NB4 (cell line): Measurements from ENCODE around the gene FBXO27.

Experiments
- CTCF ChIP-seq: IDR thresholded peaks from one replicate; pipeline ENCODE4 v1.5.1; 2012; ENCODE audit warnings: low read depth, low read length
- MYC ChIP-seq: IDR thresholded peaks from 2 replicates; pipeline ENCODE4 v1.6.1; 2011; ENCODE audit warnings: low read depth, low read length
- POLR2A ChIP-seq: IDR thresholded peaks from 2 replicates; pipeline ENCODE4 v1.6.1; 2011; ENCODE audit warnings: mild to moderate bottlenecking; ENCODE audit not compliant: insufficient read length; ENCODE audit errors: extremely low read depth

GRCh38 chr19:39017646-39018045 is 14.7 kb downstream of the FBXO27 start:
- TF ChIP-seq CTCF (no peak), MYC (no peak), POLR2A (no peak)
